Measurements from ENCODE around the gene KCNB1. TPM values are rescaled to one million over a fixed set of nuclear protein-coding genes. Genes with fewer than 3 reads are reported as not detected.

Gene KCNB1
- total RNA-seq, 3 donors from 2014 or later = 3.9 to 21.8 (median 5.1) TPM

GRCh38 chr20:49468412-49468811 lies 14.1 kb downstream of the KCNB1 start:
- no peaks in the 10 kb centered on the region for H3K36me3 ChIP-seq
- no peaks in the 10 kb centered on the region for H3K27me3 ChIP-seq
- H3K27ac ChIP-seq = no peak overlapping the region
- H3K9me3 ChIP-seq = no peaks in the 10 kb centered on the region
- TF ChIP-seq POLR2AphosphoS5 (IDR thresholded peaks at IDR 0.05) (no peak), POLR2A (IDR thresholded peaks at IDR 0.05) (no peak), CTCF (IDR thresholded peaks at IDR 0.05) (no peak)
- H3K4me3 ChIP-seq = no peak overlapping the region
- DNase-seq (ENCODE audit: low spot score in 2 of 2) = no peak
- H3K4me1 ChIP-seq = no peaks in the 10 kb centered on the region
- intact Hi-C loops (cut with DNase I; ENCODE audit: low total_unique reads) = no loop called here

GRCh38 chr20:49466114-49466912 lies 16.2 kb downstream of the KCNB1 start:
- no peaks in the 10 kb centered on the region for H3K27me3 ChIP-seq
- no peak for TF ChIP-seq POLR2AphosphoS5 (IDR thresholded peaks at IDR 0.05)
- TF ChIP-seq POLR2A (IDR thresholded peaks at IDR 0.05) = no peak
- no peak for TF ChIP-seq CTCF (IDR thresholded peaks at IDR 0.05)
- H3K4me3 ChIP-seq = no peak overlapping the region
- no peaks in the 10 kb centered on the region for H3K36me3 ChIP-seq
- H3K4me1 ChIP-seq = no peaks in the 10 kb centered on the region
- no peaks in the 10 kb centered on the region for H3K9me3 ChIP-seq
- intact Hi-C loops (cut with DNase I; ENCODE audit: low total_unique reads) = no loop called here
- H3K27ac ChIP-seq = no peak overlapping the region
- DNase-seq (ENCODE audit: low spot score in 2 of 2) = no peak

GRCh38 chr20:49464556-49464955 lies 17.9 kb downstream of the KCNB1 start:
- no peak overlapping the region for H3K4me3 ChIP-seq
- DNase-seq (ENCODE audit: low spot score in 2 of 2) = no peak
- H3K27me3 ChIP-seq = no peaks in the 10 kb centered on the region
- intact Hi-C loops (cut with DNase I; ENCODE audit: low total_unique reads) = no loop called here
- no peaks in the 10 kb centered on the region for H3K4me1 ChIP-seq
- H3K9me3 ChIP-seq = no peaks in the 10 kb centered on the region
- no peaks in the 10 kb centered on the region for H3K36me3 ChIP-seq
- no peak overlapping the region for H3K27ac ChIP-seq
- TF ChIP-seq POLR2AphosphoS5 (IDR thresholded peaks at IDR 0.05) (no peak), CTCF (IDR thresholded peaks at IDR 0.05) (no peak), POLR2A (IDR thresholded peaks at IDR 0.05) (no peak)

- no peaks in the 10 kb centered on the region for H3K36me3 ChIP-seq
- no peak overlapping the region for H3K4me3 ChIP-seq
- H3K9me3 ChIP-seq = no peaks in the 10 kb centered on the region
- TF ChIP-seq POLR2A (IDR thresholded peaks at IDR 0.05) = no peak
- TF ChIP-seq POLR2AphosphoS5 (IDR thresholded peaks at IDR 0.05) = no peak
- TF ChIP-seq CTCF (IDR thresholded peaks at IDR 0.05) = no peak
- H3K4me1 ChIP-seq = no peaks in the 10 kb centered on the region
- no peaks in the 10 kb centered on the region for H3K27me3 ChIP-seq
- no peak for DNase-seq (ENCODE audit: low spot score in 2 of 2)
- H3K27ac ChIP-seq = no peak overlapping the region
- intact Hi-C loops (cut with DNase I; ENCODE audit: low total_unique reads) = no loop called here
These were observed 19.8 kb downstream of the KCNB1 start for GRCh38 chr20:49462626-49463025.

- H3K27ac ChIP-seq = no peak overlapping the region
- no peaks in the 10 kb centered on the region for H3K27me3 ChIP-seq
- no peak for DNase-seq (ENCODE audit: low spot score in 2 of 2)
- no peak overlapping the region for H3K4me3 ChIP-seq
- no peaks in the 10 kb centered on the region for H3K36me3 ChIP-seq
- H3K9me3 ChIP-seq = no peaks in the 10 kb centered on the region
- intact Hi-C loops (cut with DNase I; ENCODE audit: low total_unique reads) = no loop called here
- no peaks in the 10 kb centered on the region for H3K4me1 ChIP-seq
- TF ChIP-seq POLR2AphosphoS5 (IDR thresholded peaks at IDR 0.05) = no peak
- TF ChIP-seq CTCF (IDR thresholded peaks at IDR 0.05) = no peak
- TF ChIP-seq POLR2A (IDR thresholded peaks at IDR 0.05) = no peak
These were observed 20.4 kb downstream of the KCNB1 start for GRCh38 chr20:49461894-49462620.

Measured in breast epithelium (tissue), 4 donors.